GM10266 (cell line): ENCODE measurements around the gene ARFGEF3.
A peak's percentile ranks its signal among the peaks of the same experiment; 100 is the strongest.

Experiments
- DNase-seq: peaks from one replicate; pipeline ENCODE4 v3.0.0; 2012; ENCODE audit errors: extremely low spot score
- CTCF ChIP-seq: IDR thresholded peaks from 2 replicates; pipeline ENCODE4 v1.5.1; 2012; ENCODE audit warnings: mild to moderate bottlenecking, low read depth; ENCODE audit not compliant: control insufficient read depth, insufficient read depth; ENCODE audit errors: missing control alignments

ARFGEF3 gene

GRCh38 chr6:138162111-138162954, 594 bp downstream of the ARFGEF3 start:
- peak; percentile 32 for DNase-seq
- no peak for TF ChIP-seq CTCF

GRCh38 chr6:138162955-138163575, 1.3 kb downstream of the ARFGEF3 start:
- no peak for TF ChIP-seq CTCF
- DNase-seq = no peak

GRCh38 chr6:138175596-138175995, 13.9 kb downstream of the ARFGEF3 start:
- no peak for DNase-seq
- no peak for TF ChIP-seq CTCF

GRCh38 chr6:138176652-138177232, 15.0 kb downstream of the ARFGEF3 start:
- no peak for DNase-seq
- TF ChIP-seq CTCF = no peak

GRCh38 chr6:138182939-138183789, 21.4 kb downstream of the ARFGEF3 start:
- no peak for DNase-seq
- TF ChIP-seq CTCF = no peak

- no peak for TF ChIP-seq CTCF
- DNase-seq = no peak
Observed at GRCh38 chr6:138183790-138184134, 22.0 kb downstream of the ARFGEF3 start.
